Left forelimb (tissue), 1 donor: ENCODE data around the gene ELMO1.

Source experiments
- DNase-seq: peaks from one replicate; pipeline ENCODE4 v3.0.0-alpha.2; 2018; ENCODE audit warnings: low spot score

ELMO1 gene

DNA sequence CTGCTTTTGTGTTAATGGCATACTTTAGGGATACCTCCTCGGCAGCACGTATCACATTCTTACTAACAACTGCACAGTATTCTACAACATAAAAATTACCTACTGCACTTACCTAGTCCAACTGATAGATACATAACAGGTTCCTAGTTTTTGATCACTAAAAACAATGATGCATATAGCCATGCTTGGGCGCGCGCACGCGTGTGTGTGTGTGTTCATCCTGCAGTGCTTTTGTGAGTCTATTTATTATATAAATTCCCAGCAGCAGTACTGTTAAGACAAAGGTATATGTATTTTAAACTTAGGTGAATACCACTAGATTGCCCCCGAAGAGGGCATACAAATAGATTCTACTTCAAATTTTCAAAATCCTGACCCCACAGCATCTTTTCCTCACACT lies 181.4 kb downstream of the ELMO1 start:
- DNase-seq: no peak

DNA sequence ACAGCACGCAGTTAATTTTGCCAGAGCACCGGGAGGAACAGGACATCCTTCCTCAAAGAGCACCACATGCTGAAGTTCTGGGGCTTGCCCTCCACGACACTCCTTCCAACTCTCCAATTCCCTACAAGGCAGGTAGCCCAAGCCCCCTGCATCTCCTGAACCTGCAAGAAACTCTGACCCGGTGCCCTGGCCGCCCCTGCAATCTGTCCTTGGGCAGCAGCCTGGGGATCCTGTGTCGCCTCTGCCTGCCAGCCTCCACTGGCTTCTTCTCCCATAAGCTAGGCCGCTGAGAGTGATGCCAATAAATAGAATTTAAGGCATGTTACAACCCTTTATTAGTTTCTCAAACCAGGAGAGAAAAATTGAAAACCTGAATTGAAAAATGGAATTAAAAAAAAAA lies 182.8 kb downstream of the ELMO1 start:
- DNase-seq: no peak

DNA sequence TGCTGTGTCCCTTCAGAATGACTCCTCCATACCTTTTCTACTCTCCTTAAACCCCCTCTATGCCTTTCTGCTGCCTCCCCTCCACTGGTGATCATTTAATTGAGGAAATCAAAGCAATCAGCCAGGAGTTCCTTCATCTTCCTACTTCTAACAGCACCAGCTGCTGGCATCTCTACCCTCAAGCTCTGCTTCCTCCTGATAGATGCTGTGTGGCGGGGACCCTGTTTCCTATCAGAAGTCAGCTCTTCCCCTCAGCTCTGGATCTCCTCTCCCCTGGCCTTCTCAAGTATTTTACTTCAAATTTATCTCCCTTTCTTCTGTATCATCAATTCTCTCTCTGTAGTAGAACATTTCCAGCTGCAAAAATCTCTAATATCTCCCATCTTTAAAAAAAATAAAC lies 183.7 kb downstream of the ELMO1 start:
- no peak for DNase-seq

DNA sequence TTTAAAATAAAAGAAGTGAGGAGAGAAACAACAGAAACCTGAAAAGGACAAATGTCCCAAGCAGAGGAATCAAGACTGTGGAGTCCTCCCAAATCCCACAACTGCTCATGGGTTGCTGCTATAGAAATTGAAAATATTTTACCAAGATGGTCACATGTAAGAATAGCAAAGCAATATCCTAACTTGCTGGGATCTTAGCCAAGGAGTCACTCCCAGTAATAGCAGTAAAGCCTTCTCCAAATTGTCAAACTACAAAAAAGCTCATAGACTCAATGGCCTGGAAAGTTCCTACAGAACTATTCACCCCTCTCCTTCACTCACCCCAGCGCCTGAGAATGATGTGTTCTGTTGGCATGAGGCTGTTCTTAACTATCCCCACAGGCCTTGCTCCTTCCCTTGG lies 186.5 kb downstream of the ELMO1 start:
- no peak for DNase-seq

DNA sequence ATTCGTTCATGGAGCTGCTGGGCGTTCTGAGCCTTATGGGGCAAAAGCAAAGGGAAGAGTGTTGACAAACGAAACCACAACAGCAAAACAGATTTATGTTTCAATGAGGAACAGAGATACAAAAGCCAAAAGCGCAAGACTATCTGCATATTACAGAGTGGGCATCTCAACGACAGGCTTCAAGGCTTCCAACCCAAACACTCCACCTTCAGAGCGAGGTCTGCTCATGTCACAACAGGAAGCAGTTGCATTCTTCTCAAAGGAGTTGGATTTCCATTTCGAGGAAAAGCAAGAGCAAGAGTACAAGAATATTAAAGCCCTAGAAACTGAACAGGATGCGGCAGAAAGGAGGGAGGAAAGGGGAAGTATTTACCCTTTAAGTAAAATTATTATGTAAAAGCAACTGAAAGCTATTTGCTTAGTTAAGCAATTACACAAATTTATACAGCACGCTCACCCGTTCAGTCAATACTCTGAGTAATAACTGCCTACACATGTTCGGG lies 189.3 kb downstream of the ELMO1 start:
- DNase-seq: no peak

DNA sequence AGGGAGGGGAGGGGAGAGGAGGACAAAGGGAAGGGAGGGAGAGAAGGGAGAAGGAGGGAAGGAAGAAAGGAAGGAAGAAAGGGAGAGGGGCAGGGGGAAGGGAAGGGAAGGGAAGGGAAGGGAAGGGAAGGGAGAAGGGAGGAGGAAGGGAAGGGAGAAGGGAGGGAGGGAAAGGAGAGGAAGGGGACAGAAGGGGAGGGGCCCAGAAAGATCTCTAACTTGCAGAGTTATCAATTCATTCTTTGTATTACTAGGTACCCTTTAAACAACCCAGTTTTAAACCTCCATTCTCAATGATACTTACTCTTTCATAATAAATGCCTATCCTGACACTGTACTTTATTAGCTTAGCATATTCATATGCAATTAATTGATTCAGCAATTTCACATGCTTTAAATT lies 192.0 kb downstream of the ELMO1 start:
- no peak for DNase-seq

DNA sequence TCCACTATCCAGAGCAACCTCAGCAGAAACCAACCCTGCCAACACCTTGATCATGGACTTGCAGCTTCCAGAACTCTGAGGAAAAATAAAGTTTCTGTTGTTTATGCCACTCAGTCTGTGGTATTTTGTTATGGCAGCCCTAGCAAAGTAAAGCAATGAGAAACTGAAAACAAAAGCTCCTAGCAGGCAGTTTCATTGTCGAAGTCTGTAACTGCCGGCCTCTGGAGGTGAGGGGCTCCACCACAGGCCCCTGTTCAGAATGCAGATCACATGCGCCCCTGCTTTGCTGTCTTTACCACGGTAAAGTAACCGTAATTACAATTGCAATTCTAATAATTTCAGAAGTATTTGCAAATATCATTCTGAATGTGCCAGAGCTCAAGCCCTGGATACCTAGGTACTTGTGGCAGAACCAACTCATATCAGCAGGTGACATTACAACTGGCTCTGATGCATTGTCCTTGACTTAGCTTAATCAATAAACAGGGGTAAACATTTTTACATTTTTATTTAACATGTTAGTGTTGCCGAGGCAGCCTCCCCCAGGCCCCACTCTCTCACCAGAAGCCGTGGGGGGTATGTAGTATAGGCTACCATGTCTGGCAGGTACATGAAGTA lies 193.2 kb downstream of the ELMO1 start:
- DNase-seq: no peak

DNA sequence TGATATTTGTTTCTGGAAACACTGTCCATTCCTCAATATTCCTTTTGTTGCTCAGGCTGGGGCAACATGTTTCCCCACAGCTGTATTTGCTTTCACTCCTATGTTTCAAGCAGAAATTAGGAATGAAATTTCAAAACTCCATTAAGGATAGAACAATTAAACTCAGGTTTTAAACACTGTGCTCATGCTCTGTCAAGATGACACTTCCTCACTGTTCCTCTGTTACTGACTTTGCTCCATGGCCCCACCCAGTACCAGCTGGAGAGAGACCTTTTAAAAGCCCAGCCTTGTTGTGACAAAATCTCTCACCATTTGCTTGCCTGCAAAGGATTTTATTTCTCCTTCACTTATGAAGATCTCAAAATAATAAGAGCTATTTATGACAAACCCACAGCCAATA lies 197.4 kb downstream of the ELMO1 start:
- no peak for DNase-seq

DNA sequence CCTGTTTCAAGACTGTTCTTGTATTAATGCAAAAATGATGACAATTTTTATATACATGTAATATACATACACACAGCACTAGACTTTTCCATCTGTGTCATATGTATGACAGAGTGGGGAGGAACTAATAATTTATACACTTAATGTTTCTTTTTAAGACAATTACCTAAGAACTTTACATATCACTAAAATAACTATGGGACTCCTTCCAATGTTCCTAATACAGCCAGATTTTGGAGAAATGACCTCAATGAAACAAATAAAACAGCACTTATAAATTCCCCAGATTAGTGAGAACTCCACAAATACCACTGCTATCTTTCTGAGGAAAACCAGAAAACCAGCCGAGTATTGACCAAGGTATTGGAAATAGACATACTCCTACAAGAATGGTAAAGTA lies 199.4 kb downstream of the ELMO1 start:
- DNase-seq: no peak

DNA sequence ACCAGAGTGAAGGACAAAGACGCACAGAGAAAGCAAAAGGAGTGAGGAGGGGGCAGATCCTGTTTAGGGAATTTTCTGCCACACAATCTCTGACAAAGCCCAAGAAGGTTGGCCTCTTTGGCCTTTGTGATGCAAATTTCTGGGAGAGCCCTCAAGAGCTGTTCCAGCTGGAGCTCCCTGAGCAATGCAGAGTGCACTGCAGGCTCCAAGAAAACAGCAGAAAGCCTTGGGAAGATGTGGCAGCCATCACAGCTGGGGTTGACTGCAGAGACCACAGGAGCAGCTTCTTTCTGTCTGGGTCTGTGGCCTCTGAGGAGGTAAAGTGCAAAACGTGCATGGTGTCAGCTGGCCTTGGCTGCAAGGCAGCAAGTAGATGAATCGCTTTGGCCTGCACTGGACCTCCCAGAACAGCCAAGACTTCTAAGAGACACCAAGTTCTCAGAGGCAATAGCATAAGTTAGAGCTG lies 200.2 kb downstream of the ELMO1 start:
- no peak for DNase-seq

DNA sequence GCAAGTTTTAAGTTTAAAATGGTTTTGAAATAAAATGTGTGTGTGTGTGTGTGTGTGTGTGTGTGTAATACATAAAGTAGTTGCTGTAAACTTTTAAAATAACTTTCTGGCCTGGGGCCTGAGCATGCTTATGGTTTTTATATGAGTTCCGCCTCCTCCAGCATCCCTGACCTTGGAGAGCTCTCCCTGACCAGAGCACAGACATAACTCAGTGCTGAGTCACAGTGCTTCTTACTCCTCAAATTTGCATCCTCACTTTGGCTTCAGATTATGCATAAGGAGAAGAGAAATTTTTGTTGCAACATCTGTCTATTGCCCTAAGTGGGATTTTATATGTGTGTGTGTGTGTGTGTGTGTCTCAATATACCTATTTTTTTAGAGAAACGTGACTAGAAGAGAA lies 200.8 kb downstream of the ELMO1 start:
- no peak for DNase-seq

DNA sequence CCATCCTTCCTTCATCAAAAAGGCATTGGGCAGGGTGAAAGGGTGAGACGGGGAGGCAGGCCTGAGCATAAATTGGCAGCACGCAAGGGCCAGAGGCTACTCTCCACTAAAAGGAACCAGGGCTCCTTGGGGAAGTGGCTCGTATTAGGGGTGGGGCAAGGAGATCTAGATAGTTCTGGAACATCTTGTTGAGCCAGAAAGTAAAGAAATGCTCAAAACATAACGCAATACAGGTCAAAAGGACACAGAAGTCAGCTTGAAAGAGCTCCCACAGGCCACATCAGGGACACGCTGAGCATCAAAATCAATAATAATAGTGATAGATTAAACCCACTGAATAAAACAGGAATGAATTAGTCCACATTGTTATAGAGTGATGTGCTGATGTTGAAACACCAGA lies 203.1 kb downstream of the ELMO1 start:
- DNase-seq: no peak

DNA sequence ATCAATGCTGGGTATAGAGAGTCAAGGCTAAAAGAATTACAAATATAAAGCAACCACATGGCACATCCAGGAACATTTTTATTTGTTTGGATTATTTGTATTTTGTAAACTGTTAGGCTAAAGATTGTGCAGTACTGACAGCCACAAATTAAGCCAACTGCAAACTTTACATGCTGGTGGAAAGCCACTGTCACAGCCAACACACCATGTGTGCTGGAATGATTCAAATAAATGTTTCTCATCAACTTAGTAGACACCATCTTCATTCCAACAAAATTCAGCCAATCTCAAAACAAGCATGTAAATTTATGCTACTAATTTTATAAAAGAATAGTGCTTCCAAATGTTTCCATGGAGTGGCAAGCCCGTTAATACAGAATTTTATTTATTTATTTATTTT lies 211.8 kb downstream of the ELMO1 start:
- DNase-seq: no peak

DNA sequence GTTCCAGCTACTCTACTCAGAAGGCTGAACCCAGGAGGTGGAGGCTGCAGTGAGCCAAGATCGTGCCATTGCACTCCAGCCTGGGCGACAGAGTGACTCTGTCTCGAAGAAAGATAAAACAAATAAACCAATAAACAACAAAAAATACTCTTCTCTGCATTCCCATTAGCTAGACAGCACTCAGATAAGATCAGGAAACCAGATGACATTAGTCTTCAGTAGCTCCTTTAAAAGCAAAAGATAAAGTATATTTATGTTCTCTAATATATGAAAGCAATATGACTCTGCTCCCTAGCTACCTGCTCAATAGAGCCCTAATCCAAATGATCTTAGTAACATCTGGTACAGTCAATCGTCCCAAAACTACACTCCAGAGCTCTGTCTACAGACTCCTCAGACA lies 212.9 kb downstream of the ELMO1 start:
- DNase-seq: no peak

DNA sequence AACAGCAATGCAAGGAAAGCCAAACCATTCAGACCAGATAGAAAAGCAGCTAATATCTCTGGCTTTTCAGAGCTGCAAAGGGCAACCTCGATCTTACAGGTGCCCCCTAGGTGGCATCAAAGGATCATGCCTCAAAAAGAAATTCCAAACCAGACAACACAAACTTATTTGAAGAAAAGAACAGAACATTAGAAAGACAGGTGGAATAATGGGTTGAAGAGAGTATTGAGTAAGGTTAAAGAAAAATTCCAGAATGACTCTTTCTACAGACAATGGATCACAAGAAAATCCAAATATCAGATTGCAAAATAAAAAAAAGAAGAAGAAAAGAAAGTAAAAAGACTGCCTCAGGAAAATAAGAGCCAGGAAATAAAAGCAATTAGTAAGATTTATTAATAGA lies 213.7 kb downstream of the ELMO1 start:
- no peak for DNase-seq

DNA sequence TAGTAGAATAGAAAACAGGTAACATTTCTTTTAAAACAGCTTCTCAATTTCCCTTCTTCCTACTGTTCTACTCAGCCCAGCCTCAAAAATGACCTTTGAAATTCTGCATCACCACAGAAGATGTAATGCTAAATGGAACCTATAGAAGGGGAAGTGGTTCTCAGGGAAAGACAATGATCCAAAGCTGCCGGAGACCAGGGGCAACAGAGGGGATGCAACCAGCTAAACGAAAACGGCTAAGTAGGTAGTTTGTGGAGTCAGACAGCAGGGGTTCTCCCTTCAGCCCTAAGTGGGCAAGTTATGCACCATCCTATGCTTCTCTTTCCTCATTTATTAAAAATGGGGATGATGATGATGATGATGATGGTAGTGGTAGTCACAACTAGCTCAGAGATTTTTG lies 214.3 kb downstream of the ELMO1 start:
- no peak for DNase-seq

DNA sequence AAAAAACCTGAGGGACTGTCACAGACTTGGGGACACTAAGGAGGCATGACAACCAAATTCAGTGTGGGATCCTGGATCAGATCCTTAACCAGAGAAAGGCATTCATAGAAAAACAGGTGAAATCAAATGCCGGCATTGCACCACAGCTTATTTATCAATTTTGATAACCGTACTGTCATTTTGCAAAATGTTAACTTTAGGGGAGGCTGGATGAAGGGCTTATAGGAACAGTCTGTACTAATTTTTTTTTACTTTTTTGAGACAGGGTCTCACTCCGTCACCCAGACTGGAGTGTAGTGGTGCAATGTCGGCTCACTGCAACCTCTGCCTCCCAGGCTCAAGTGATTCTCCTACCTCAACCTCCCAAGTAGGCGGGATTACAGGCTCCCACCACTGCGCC lies 217.1 kb downstream of the ELMO1 start:
- DNase-seq: no peak

DNA sequence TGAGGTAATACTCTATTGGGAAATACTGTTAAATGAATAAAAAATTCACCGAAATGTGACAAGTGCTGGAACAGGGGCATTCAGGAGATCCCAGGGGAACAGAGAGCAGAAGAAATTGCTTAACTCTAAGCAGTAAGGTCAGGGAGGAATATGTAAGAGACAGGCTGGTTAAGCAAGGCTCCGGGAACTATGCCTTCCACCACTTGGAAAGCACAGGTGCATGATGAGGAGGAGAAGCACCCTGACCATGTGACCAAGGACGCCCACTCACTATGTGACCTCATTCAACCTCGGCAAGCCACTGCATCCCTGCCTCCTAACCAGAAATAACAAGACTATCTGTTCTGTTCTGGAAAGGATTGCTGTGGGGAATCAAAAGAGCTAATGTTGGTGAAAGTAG lies 218.4 kb downstream of the ELMO1 start:
- DNase-seq: no peak

DNA sequence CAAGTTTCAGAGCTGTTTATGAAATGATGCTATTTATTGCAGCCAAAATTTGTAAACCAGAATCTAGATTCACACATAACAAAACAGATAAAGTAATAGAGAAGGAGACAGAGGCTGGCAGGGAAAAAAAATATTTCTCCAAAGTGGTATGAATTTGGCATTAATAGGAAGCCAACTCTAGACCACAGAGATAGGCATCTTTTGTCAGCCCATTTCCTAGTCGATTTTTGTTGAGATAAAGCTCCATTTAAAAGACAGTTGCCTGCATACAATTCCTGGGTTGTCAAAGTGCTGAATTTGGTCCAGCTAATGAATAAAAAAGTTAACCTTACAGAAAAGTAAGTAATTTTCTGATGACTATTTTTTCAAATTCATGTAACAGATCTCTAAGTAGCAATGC lies 219.3 kb downstream of the ELMO1 start:
- DNase-seq: no peak

DNA sequence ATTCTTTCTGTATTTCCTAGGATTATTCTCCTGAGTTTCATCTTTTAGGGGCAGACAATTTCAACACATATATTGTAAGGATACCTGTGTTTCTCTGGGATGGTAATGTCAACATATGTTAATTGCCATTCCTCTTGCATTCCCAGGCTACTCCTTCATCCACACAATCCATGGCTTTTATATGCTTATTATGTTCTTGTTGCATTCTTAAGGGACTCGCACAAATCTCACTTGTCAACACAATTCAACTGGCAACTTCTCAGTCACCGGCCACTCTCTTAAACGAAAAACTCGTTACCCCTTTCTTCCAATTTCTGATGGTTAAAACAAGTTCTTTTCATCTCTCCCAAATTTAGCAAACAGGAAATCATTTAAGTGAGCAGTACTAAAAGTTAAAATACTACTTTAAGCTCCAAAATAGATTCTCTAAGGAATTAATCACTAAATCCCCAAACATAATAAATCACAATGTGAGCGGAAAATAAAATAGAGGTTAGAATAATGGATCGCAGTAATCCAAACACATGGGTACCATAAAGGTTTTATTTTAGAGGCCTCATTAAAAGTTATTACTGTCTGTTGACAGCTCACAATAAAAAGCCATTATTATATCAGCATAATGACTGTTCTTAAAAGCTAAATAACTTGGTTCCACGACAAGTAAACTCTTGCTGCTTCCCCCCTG lies 223.2 kb downstream of the ELMO1 start:
- no peak for DNase-seq

DNA sequence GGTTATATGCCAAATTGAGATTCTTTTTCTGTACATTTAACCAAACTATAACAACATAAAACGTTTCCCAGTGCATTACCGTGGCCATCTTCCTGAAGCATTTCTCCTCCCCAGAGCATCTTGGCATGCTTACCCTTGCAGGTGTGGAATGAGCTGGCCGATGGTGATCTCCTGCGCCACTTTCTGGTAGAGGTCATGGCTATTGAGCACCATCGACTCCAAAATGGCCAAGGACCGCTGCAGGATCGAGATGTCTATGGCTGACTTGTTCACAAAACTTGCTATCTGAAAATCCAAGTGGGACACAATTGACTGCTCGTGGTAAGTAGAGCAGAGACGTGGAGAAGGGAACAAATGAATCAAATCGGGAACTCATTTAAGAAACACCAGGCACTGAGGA lies 223.9 kb downstream of the ELMO1 start:
- no peak for DNase-seq

DNA sequence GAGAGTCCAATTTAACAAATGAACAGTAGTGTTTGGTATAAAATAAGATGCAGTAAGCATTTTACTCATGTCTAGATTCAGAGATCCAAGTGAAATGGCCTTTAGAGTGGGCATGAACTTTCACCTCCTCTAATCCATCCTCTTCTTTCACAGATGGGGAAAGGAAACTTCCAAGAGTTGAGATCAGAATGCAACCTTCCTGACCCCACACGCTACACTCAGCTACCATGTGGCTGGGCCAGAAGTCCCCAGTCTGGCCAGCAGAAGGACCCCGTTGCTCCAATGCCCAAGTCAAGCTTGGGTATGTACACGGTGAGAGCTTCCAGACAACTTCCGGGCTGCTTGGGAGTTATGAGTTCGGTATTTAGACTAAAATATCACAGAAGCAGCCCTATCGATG lies 228.0 kb downstream of the ELMO1 start:
- DNase-seq: no peak

DNA sequence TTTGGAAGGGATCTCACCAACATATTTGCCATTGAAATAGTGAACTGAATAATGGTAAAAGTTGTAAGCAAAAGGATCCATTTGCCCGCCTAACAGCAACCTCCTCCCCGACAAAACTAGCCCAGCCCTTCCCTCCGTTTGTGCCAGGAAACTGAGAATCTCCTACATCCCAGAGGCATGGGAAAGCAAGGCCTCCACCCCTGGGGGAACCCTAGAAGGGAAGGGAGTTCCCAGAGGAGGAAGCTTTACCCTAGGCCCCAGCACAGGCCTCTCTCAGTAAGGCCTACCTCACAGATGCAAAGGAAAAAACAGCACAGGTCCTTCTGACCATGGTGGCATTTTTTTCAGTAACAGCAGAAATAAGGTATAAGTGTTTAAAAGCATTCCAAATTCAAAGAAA lies 229.7 kb downstream of the ELMO1 start:
- no peak for DNase-seq

DNA sequence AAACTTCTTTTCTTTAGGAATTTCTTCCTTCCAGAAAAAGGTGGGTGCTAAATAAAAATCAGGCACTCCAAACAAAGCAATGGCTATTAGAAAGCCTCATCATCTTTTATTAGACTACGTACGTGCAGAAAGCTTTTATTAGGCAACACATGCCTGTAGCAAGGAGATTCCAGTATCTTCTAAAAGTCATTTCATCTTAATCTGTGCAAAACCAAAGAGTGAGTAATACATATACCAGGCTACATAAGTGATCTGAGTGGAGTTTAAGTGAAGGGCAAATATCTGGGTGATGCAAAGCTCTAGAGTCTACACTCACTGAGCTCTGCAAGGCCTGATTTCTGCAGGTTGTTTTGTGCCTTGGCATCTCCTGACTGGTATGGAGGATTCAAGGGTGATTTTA lies 231.7 kb downstream of the ELMO1 start:
- no peak for DNase-seq
